Measurements from ENCODE around the gene RPS6KA1.
"Not testable (repeated sequence)": the region's sequence is repeated elsewhere in the genome, so short reads cannot be mapped to it uniquely, and the experiment has no call there.

RPS6KA1 gene

DNA sequence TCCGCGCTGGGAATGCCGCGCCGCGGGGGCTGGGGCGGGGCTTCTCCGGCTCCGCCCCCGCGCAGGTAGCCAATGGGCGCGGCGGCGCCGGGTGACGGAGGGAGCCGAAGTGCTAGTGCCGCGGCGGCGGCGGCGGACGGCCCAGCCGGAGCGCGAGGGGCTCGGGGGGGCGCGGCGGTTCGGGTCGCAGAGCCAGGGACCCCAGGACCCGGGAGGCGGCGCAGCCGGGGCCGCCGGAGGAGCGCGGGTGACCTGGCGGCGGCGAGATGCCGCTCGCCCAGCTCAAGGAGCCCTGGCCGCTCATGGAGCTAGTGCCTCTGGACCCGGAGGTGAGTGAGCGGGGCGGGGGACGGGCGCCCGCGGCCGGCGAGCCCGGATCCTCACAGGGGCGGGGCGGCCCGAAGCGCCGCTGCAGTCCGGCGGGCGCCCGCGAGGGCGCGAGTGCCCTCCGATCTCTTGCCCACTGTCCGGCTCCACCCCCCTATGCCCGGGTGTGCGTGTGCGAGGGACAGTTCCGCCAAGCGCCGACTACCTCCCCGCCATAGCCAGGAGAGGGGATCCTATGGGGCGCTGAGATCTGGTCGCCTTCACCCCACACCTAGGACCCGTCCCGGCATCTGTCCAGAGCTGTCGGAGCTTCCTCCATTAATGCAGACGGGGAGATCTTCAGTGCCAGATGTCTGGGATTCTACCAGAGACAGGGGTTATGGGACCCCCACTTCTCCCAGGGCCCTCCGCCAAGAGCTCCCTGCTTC, at the start of gene RPS6KA1:
Gene RPS6KA1, plus strand, starts transcription at position 107 of the 755 bp plus-strand sequence. Its CDS starts 160 bp downstream, at position 267.
- peak; percentile 99 for DNase-seq (ENCODE audit: low spot score)

DNA sequence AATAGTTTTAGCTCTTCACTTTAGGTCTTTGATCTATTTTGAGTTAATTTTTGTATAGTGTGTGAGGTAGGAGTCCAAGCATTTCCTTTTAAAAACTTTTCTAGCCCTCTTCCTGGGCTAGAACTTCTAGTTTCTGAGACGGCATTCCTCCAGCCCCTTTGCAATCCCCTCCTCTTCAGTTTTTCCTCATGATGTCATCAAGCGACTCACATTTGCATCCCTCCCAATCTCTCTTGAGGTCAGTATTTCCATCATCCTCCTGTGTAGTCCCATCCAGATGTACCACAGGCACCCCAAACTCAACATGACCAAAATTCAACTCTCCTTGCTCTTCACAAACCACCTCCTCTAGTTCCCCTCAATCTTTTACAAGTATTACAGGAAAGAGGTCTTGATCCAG, 46.6 kb upstream of the RPS6KA1 start:
- DNase-seq (ENCODE audit: low spot score): no peak

DNA sequence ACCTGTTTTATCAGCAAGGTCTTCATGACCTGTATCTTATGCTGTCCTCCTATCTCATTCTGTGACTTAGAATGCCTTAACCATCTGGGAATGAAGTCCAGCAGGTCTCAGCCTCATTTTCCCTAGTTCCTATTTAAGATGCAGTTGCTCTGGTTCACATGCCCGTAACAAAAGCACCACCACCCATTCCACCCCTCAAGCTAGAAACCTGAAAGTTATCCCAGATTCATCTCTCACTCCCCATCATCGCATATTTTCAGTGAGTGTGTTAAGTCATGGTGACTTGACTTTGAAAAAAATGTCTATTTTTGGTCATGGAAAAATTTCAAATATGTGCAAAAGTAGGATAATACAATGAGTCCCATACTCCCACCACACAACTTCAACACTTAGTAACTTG, 45.6 kb upstream of the RPS6KA1 start:
- DNase-seq (ENCODE audit: low spot score): no peak

DNA sequence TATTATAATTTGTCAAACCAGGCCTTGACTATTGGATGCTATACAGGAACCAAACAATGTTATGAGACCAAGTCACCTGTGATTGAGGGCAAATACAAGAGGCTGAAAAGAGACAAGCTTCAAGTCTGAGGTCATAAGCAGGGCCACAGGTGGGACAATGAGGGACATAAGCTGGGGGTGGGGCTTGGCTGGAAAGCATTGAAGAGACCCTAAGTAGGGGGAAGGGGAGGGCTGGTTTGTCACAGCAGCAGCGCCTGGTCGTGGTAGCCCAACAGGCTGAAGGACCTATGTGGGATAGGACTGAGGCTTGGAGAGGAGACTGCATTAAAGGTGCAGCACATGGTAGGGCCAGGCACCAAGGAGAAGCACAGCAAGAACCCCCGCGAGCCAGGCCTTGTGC, 39.4 kb upstream of the RPS6KA1 start:
- DNase-seq (ENCODE audit: low spot score): no peak

DNA sequence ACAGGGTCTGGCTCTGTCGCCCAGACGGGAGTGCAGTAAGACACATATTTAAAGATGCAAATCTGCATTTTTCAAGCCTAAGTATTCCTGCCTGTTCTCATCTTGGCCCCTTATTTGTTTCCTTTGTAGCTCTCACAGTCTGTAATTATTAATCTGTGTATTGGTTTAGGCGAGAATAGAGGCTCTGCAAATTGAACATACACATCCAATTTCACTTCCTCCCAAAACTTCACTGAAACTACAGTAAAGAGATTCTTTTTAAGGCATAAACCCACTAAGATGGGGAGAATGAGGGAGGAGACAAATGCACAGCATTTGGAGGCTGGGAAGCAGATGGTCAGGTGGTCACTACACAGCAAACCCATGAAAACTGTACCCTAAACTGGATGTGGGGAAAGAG, 36.3 kb upstream of the RPS6KA1 start:
- no peak for DNase-seq (ENCODE audit: low spot score)

DNA sequence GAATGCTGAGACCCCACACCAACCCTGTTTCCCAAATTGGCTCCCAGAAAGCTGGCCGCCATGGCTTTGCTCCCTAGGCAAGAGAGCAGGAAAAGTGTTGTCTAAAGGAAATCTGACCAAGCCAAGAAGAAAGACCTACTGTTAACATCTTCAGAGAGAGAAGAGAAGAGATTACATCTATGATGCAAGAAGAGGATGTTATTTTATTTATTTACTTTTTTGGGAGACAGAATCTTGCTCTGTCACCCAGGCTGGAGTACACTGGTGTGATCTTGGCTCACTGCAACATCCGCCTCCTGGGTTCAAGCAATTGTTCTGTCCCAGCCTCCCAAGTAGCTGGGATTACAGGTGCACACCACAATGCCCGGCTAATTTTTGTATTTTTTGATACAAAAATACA, 35.6 kb upstream of the RPS6KA1 start:
- no peak for DNase-seq (ENCODE audit: low spot score)

DNA sequence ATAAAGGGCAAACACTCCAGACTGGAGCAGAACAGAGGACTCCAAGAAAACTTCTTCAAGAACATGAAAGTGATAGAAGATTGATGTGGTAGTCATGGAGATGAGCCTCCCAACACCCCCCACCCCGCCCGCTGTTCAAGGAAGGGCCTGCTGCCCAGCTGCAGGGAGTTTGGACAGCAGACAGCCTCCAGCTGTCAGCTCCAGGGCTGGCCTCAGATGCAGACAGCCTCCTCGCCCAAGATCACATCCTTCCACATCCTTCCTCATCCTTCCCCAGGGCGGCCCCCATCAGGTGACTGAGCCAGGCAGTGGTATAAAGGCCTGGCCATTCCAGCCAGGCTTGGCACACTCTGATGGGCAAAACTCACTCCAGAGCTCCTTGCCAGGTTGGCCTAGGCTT, 32.7 kb upstream of the RPS6KA1 start:
- no peak for DNase-seq (ENCODE audit: low spot score)

DNA sequence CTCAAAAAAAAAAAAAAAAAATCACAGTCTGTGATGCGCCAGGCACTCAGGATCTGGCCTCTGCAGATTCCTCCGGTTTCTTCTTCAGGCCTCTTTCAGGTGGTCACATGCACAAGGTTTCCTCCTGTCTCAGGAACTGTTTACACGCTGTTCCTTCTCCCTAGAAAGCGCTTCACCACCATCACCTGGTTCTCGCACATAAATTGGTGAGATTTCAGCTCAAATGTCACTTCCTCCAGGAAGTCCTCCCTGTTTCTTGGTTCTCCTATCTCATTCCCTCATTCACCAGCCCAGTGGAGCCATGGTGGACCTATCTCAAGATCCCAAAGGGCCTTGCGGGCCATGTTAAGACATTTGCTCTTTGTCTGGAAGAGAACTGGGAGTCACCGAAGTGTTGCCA, 30.7 kb upstream of the RPS6KA1 start:
- no peak for DNase-seq (ENCODE audit: low spot score)

DNA sequence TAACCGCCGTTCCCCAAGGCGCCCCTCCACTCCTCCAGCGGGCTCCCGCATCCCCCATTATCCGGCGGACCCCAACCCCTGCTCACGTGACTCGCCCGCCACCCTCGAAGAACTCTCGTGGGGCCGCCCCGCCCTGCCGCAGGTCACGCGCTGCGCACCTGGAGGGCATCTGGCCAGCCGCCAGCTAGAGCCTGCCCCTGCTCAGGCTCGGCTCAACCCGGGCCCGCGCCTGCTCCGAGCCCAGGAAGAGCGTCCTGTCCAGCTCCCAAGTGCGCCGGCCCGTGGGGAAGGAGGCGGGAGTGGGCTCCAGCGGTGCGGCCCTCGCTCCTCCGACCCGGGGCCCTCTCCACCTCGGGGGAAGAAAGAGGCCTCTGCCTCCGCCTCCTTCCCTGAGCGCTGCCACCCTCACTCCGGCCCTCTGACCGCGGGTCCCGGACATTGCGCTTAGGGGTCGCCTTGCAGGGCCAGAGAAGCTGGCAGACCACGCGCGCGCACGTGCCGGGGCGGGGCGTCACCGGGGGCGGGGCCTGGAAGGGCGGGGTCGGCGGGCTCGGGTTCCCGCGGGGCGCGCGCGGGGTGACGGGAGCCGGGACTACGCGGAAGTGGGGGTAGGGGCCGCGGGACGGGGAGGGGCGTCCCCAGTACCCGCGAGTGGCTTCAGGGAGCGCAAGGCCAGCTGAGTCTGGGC, 28.9 kb upstream of the RPS6KA1 start:
- DNase-seq (ENCODE audit: low spot score): peak; percentile 94

DNA sequence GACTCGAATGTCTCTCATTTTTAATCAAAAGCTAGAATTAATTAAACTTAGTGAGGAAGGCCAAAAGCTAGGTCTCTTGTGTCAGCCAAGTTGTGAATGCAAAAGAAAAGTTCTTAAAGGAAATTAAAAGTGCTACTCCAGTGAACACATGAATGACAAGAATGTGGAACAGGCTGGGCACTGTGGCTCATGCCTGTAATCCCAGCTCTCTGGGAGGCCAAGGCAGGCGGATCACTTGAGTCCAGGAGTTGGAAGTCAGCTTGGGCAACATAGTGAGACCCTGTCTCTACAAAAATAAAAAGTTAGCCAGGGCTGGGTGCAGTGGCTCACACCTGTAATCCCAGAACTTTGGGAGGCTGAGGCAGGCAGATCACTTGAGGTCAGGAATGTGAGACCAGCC, 18.9 kb upstream of the RPS6KA1 start:
- DNase-seq (ENCODE audit: low spot score): not testable (repeated sequence)

DNA sequence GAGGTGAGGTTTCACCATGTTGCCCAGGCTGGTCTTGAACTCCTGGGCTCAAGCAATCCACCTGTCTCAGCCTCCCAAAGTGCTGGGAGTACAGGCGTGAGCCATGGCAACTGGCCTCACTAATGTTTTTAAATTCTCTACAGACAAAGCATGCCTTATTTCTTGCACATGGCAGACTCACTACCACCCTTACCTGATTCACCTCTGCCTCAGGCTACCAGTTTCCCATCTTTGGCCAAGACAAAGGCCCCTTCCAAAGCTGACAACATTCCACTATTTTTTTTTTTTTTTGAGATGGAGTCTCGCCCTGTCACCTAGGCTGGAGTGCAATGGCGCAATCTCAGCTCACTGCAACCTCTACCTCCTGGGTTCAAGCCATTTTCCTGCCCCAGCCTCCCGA, 13.7 kb upstream of the RPS6KA1 start:
- not testable (repeated sequence) for DNase-seq (ENCODE audit: low spot score)

DNA sequence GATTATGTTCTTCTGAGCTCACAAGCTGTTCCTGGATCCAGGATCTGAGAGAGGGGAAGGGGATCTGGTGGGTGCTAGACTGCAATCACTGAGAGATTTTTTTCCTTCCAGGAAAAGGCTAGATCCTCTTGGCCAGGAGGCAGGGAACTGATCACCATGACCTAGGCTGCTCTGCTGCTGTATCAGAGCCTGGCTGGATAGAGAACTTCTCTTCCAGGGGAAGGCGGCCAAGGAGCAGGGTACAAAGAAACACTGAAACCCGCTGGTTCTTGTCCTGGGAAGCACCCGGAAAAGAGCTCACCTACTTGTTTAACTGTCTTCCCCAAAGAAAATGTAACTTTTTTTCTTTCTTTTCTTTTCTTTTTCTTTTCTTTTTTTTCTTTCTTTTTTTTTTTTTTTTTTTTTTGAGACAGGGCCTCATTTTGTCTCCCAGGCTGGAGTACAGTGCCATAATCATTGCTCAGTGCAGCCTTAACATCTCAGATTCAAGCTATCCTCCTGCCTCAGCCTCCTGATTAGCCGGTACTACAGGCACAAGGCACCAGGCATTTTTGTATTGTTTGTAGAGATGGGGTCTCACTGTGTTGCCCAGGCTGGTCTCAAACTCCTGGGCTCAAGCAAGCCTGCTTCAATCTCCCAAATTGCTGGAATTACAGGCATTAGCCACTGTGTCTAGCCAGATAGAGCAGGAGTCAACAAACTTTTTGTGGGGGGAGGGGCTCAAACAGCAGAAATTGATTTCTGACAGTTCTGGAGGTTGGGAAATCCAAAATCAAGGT, 12.4 kb upstream of the RPS6KA1 start:
- DNase-seq (ENCODE audit: low spot score): no peak

DNA sequence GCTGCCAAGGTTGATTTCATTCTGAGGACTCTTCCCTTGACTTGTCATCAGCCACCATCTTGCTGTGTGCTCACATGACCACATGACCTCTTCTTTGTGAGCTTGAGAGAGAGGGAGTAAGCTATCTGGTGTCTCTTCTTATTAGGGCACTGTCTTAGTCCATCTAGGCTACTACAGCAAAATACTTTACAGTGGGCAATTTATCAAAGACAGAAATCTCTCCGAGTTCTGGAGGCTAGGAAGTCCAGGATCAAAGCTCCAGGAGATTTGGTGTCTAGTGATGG, 11.9 kb upstream of the RPS6KA1 start:
- DNase-seq (ENCODE audit: low spot score): no peak

DNA sequence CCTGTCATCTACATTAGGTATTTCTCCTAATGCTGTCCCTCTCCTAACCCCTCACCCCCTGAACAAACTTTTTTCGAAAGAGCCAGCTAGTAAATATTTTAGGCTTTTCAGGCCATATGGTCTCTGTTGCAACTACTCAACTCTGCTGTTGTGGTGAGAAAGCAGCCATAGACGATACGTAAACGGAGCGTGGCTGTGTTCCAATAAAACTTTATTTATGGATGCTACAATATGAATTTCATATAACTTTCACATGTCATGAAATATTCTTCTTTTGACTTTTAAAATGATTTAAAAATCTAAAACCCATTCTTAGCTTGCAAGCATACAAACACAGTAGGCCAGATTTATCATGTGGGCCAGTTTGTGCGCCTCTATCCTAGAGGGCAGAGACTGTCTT, 11.2 kb upstream of the RPS6KA1 start:
- DNase-seq (ENCODE audit: low spot score): no peak

DNA sequence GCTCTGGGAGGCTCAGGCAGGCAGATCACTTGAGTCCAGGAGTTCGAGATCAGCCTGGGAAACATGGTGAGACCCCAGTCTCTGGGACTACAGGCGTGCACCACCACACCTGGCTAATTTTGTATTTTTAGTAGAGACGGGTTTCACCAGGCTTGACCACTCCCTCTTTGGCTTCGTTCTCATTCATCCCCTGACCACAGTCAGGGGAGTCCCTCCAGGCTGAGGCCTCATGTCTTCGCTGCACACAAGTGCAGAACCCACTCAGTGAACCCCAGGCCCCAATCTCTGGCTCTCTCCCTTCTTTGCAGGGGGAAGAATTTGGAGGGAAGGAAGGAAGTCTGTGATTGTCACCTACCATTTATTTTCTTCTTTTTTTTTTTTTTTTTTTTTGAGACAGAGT, 9.2 kb upstream of the RPS6KA1 start:
- DNase-seq (ENCODE audit: low spot score): no peak

DNA sequence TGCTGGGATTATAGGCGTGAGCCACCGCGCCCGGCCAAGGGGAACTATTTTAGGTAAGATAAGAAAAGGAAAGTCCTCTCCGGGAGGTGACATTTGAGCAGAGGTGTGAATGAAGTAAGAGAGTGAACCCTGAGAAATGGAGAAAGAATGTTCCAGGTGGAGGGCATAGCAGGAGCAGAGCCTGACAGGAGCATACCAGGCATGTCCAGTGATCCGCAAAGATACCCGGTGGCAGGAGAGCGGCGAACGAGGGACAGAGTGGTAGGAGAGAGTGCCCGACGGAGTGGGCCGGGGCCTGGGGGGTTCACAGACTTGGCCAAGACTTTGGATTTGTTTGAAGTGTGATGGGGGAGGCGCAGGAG, 7.9 kb upstream of the RPS6KA1 start:
- DNase-seq (ENCODE audit: low spot score): no peak

DNA sequence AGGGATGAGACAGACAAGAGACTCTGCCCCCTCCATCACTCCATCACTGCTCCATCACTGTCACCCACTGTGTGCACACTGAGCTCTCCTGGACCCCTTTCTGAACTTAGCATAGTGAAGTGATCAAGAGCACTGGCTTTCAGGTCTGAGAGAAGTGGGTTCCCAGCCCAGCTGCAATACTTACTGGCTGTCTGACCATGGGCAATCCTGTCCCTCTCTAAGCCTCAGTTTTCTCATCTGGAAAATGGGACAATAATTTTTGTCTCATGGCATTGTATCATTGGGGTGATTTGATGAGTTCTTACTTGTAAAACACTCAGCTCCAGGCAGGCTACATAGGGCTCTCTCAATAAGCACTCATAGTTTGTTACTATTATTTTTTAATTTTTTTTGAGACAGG, 7.5 kb upstream of the RPS6KA1 start:
- DNase-seq (ENCODE audit: low spot score): no peak

DNA sequence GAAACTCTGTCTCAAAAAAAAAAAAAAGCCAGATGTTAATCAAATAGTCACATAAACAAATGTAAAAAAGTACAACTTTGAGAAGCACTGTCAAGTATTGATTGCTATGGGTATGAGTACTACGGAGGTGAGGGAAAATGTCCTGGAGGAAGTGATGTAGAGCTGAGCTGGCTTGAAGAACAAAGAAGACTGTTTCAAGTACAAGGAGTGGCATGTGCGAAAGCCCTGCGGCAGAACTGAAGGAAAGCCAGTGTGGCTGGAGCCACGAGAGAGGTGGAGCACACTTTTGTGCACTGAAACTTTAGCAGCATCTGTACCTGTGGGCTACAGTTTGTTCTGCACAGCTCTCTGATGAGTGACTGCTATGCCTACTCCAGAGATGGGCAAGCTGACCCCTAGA, 5.4 kb upstream of the RPS6KA1 start:
- no peak for DNase-seq (ENCODE audit: low spot score)

DNA sequence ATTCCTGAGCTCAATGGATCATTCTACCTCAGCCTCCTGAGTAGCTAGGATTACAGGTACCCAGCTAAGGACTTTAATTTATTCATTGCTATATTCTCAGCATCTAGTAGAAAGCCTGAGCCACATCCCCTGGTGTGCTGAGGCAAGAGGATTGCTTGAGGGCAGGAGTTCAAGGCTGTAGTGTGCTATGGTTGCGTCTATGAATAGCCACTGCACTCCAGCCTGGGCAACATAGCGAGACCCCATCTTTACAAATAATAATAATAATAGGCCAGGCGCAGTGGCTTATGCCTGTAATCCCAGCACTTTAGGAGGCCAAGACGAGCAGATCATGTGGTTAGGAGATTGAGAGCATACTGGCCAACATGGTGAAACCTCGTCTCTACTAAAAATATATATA, 3.3 kb upstream of the RPS6KA1 start:
- DNase-seq (ENCODE audit: low spot score): no peak

DNA sequence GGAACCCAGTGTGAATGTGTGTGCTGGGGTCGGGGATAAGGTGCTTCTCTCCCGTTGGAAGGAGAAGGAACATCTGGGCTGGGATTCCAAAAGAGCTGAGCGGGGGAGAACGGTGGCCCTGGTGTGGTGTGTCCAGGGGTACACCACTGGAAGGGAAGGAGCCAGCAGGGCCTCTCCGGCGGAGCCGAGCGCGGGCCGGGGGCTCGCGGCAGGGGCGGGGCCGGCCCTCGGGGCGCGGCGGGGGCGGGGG, 231 bp upstream of the RPS6KA1 start:
- no peak for DNase-seq (ENCODE audit: low spot score)

DNA sequence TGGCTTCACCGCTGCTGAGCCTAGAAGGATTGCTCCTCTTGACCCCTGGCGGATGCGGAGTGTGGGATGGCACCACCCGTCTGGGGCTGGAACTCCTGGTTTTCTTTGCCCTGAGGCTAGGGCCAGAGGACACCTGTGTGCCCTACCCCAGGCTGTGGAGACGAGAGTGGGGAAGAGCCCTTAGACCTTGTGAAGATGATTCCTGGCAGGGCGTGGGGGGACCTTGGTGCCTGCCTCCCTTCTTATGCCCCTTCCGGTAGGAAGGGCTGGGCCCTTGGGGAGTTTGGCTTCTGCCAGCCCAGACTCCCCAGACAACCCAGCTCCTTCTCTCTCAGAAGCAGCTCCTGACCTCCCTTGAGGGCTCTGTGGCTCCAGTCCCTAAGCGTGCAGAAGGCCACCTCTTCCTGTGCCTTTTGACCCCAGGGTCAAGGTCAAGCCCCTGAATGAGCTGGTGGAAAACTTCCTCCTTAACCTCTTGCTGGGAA, 891 bp downstream of the RPS6KA1 start:
- no peak for DNase-seq (ENCODE audit: low spot score)

DNA sequence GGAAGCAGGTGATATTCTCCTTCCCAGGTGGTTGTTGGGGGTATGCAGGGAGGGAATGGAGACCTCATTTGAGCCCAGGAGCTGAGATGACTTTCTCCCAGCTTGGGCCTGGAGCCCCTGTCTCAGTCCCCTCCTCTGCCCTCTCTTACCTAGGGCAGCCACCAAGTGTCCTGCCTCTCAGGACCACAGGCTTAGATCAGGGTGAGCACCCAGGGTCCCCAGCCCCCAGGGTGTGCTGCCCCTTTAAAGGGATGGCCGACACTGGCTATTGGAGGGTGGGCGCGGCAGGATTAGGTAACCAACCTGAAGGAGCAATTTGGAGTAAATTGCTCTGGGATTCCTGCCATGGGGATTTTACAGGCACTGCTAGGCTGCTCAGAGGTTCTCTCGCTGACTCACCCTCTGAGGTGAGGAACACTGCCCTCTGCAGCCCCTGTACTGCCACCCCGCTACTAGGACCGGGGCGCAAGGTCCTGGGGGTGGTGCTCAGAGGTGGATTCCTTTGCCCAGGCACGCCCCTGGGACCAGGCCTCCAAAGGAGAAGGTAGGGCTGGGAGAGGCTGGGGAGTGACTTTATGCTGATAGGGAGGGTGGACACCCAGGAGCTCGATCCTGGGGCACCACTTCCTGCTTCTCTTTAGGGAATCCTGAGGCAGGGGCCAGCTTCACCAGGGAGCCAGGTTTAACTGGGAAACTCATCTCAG, 1.5 kb downstream of the RPS6KA1 start:
- peak; percentile 90 for DNase-seq (ENCODE audit: low spot score)

DNA sequence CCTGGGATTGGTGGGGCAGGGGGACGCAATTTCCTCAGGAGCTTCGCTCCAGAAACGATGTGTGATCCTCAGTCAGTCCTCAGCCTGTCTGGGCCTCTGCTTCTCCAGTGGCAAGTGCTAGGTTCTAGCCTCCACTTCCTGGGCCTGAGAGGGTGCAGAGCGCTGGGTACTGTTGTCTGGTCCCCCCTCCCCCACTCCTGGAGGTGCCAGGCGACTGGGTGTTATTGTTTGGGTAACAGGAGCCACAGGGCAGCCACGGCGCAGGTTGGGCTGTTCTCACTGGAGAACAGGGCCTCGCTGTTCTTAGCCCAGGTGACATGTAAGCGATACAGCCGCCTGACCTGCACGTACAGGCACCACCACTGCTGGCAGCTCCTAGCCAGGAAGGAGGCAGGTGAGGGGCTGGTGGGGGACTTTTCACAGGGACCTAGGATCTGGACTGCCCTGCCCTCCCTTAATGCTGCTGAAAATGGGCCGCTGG, 2.1 kb downstream of the RPS6KA1 start:
- peak; percentile 47 for DNase-seq (ENCODE audit: low spot score)
